ENCODE results near the gene ULK3. TPM values are rescaled to one million over a fixed set of nuclear protein-coding genes. Genes with fewer than 3 reads are reported as not detected.

ULK3 gene
- total and polyA plus RNA-seq, 2 experiments from 2014 or later, result 40.4 to 45.7 TPM

DNA sequence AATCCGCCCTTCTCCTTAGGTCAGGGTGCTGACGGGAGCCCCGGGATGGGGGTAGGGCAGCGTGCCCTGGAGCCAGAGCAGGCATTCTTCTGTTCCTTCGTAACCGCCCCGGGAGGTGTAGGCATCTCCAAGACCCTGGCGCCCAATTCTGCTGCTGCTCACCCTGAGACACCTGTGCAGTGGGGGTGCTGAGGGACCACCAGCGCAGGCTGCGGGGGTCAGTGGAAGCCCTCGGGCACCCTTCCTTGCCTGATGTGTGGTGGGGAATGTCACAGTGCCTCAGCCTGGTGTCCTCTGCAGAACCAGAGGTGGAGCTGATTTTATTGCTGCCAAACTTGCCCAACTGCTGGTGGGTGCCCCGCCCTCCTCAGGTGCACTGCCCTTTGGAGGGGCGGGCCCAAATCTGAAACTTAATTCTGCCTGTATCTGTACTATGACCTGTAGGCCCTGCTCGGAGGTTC is 53.8 kb downstream of the ULK3 start:
- Histone ChIP-seq H2AFZ (no peak overlapping the region), H3K4me2 (peak overlapping the region; percentile 67), H3K9me3 (ENCODE audit: low read depth) (no peaks in the 10 kb centered on the region), H3K4me1 (ENCODE audit: insufficient read depth) (peaks cover 32% of the 10 kb centered on the region), H3K27ac (no peak overlapping the region), H3K27me3 (no peaks in the 10 kb centered on the region), H3K4me3 (no peak overlapping the region), H4K20me1 (ENCODE audit: insufficient read depth, poor library complexity, severe bottlenecking) (peaks cover 84% of the 10 kb centered on the region), H3K9me2 (replicated peaks; ENCODE audit: insufficient read depth) (no peaks in the 10 kb centered on the region), H3K36me3 (replicated peaks; ENCODE audit: insufficient read depth, low read depth) (no peaks in the 10 kb centered on the region), H3K79me2 (peaks cover 96% of the 10 kb centered on the region)
- peak; percentile 47 for DNase-seq (ENCODE audit: low spot score)
- TF ChIP-seq, protein P1, sequence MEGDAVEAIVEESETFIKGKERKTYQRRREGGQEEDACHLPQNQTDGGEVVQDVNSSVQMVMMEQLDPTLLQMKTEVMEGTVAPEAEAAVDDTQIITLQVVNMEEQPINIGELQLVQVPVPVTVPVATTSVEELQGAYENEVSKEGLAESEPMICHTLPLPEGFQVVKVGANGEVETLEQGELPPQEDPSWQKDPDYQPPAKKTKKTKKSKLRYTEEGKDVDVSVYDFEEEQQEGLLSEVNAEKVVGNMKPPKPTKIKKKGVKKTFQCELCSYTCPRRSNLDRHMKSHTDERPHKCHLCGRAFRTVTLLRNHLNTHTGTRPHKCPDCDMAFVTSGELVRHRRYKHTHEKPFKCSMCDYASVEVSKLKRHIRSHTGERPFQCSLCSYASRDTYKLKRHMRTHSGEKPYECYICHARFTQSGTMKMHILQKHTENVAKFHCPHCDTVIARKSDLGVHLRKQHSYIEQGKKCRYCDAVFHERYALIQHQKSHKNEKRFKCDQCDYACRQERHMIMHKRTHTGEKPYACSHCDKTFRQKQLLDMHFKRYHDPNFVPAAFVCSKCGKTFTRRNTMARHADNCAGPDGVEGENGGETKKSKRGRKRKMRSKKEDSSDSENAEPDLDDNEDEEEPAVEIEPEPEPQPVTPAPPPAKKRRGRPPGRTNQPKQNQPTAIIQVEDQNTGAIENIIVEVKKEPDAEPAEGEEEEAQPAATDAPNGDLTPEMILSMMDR (IDR thresholded peaks at IDR 0.05; ENCODE audit: poor library complexity), result no peak
- TF ChIP-seq EZH2phosphoT487 (IDR thresholded peaks at IDR 0.05; ENCODE audit: low read depth, severe bottlenecking, unreplicated experiment) (no peak), EZH2 (IDR thresholded peaks at IDR 0.05; ENCODE audit: borderline replicate concordance) (no peak)
- 77% methylated on average over 14 of the region's 14 CpGs for WGBS (ENCODE audit: low lambda C conversion rate, missing lambda C conversion rate)

- no peak overlapping the region for H3K4me3 ChIP-seq
- no peaks in the 10 kb centered on the region for H3K9me2 ChIP-seq (replicated peaks; ENCODE audit: insufficient read depth)
- H4K20me1 ChIP-seq (ENCODE audit: insufficient read depth, poor library complexity, severe bottlenecking), result peaks cover 88% of the 10 kb centered on the region
- H3K4me1 ChIP-seq (ENCODE audit: insufficient read depth), result peaks cover 37% of the 10 kb centered on the region
- 85% methylated on average over 9 of the region's 9 CpGs for WGBS (ENCODE audit: low lambda C conversion rate, missing lambda C conversion rate)
- H3K4me2 ChIP-seq, result peak overlapping the region; percentile 67
- no peak overlapping the region for H3K27ac ChIP-seq
- TF ChIP-seq, protein P1 (IDR thresholded peaks at IDR 0.05; ENCODE audit: poor library complexity), result no peak
- TF ChIP-seq EZH2phosphoT487 (IDR thresholded peaks at IDR 0.05; ENCODE audit: low read depth, severe bottlenecking, unreplicated experiment), result no peak
- no peak for TF ChIP-seq EZH2 (IDR thresholded peaks at IDR 0.05; ENCODE audit: borderline replicate concordance)
- no peak overlapping the region for H2AFZ ChIP-seq
- DNase-seq (ENCODE audit: low spot score), result no peak
- H3K36me3 ChIP-seq (replicated peaks; ENCODE audit: insufficient read depth, low read depth), result no peaks in the 10 kb centered on the region
- peaks cover 99% of the 10 kb centered on the region for H3K79me2 ChIP-seq
- no peaks in the 10 kb centered on the region for H3K9me3 ChIP-seq (ENCODE audit: low read depth)
- no peaks in the 10 kb centered on the region for H3K27me3 ChIP-seq
Observed at GRCh38 chr15:74788683-74789151, 54.2 kb downstream of the ULK3 start.

DNA sequence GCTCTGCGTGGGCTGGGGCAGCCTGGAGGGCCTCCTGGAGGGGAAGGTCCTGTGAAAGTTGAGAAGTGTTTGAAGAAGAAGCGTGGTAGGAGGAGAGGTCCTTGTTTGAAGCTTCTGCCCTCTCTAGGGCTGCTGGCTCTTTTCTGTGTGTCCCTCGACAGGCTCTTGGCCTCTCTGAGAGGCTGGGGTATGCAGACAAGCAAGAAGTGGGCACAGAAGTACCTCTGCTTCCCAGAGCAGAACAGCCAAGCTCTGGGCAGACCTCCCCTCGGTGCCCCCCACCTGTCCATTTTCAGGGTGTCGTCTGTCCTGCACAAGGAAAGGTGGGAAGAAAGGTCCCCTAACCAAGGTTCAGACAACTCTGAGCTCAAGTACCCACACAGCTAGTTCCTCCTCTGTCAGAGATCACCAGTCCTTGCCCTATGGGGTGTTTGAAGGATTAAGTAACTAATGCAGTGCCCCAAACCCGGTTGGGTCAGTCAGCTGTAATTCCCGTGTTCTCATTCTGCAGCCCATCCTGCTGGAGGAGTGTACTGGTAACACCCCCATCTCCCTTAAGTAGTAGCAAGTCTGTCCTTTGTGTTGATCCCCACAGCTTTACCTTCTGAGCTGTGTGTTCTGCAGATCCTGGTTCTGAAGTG is 54.8 kb downstream of the ULK3 start:
- Histone ChIP-seq H3K27me3 (no peaks in the 10 kb centered on the region), H3K79me2 (peaks cover 99% of the 10 kb centered on the region), H2AFZ (no peak overlapping the region), H3K9me2 (replicated peaks; ENCODE audit: insufficient read depth) (no peaks in the 10 kb centered on the region), H3K4me1 (ENCODE audit: insufficient read depth) (peaks cover 42% of the 10 kb centered on the region), H3K9me3 (ENCODE audit: low read depth) (no peaks in the 10 kb centered on the region), H3K4me2 (no peak overlapping the region), H4K20me1 (ENCODE audit: insufficient read depth, poor library complexity, severe bottlenecking) (peaks cover 88% of the 10 kb centered on the region), H3K4me3 (no peak overlapping the region), H3K36me3 (replicated peaks; ENCODE audit: insufficient read depth, low read depth) (no peaks in the 10 kb centered on the region), H3K27ac (no peak overlapping the region)
- TF ChIP-seq EZH2 (IDR thresholded peaks at IDR 0.05; ENCODE audit: borderline replicate concordance), result no peak
- TF ChIP-seq, protein P1 (IDR thresholded peaks at IDR 0.05; ENCODE audit: poor library complexity), result no peak
- TF ChIP-seq EZH2phosphoT487 (IDR thresholded peaks at IDR 0.05; ENCODE audit: low read depth, severe bottlenecking, unreplicated experiment), result no peak
- WGBS (ENCODE audit: low lambda C conversion rate, missing lambda C conversion rate), result 57% methylated on average over 7 of the region's 7 CpGs
- DNase-seq (ENCODE audit: low spot score), result no peak

Measured in hepatocyte (in vitro differentiated cells).